Neuron (in vitro differentiated cells): ENCODE data around the gene NACC2.

Experiments used
- H2AFZ ChIP-seq: one replicate; pipeline ENCODE4 v1.6.1; 2013; ENCODE audit warnings: low read depth, mild to moderate bottlenecking, inconsistent platforms, low read length, moderate library complexity
- H3K27me3 ChIP-seq: one replicate; pipeline ENCODE4 v1.6.1; 2013; ENCODE audit warnings: low read length; ENCODE audit not compliant: insufficient read depth
- H3K36me3 ChIP-seq: one replicate; pipeline ENCODE4 v1.6.1; 2013; ENCODE audit warnings: low read length; ENCODE audit not compliant: insufficient read depth
- H3K4me1 ChIP-seq: one replicate; pipeline ENCODE4 v1.6.1; 2013; ENCODE audit warnings: low read length; ENCODE audit not compliant: insufficient read depth
- H3K4me3 ChIP-seq: 2 replicates; pipeline ENCODE4 v1.5.1; 2013; ENCODE audit warnings: mild to moderate bottlenecking, low read length, moderate library complexity
- H3K9me3 ChIP-seq: one replicate; pipeline ENCODE4 v1.6.1; 2013; ENCODE audit warnings: low read length

The NACC2 gene

DNA sequence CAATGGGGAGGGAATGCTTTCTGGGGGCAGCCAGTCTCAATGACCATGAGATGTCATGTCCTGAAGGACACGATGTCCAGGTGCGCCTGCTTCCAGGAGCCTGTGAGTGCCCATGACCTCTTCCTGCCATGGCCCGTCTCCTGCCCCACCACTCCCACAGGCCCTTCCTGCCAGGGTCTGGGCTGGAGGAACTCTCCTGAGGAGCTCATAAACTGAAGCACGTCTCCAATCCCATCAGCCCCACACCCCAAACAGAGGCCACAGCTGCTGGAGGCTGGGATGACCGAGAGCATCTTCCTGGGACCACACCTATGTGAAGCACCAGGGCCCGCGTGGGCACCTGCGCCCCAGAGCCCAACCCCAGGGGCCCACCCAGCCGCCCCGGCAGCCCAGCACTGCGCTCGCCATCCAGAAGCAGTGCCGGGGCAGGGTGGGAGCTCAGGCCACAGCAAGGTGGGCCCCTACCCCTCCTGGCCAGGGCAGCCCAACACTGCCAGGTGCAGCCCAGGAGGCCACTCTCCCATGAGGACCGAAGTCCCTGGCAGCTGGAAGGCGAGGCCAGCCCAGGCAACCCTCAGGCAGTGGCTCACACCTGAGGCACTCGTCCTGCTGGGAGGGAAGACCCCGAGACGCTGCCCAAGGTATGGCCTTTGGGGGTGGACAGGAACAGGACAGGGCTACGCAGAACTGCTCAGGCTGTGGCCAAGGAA lies 80.0 kb downstream of the NACC2 start:
- Histone ChIP-seq H3K9me3 (peaks cover 4% of the 10 kb centered on the region), H3K4me1 (peaks cover 11% of the 10 kb centered on the region)

DNA sequence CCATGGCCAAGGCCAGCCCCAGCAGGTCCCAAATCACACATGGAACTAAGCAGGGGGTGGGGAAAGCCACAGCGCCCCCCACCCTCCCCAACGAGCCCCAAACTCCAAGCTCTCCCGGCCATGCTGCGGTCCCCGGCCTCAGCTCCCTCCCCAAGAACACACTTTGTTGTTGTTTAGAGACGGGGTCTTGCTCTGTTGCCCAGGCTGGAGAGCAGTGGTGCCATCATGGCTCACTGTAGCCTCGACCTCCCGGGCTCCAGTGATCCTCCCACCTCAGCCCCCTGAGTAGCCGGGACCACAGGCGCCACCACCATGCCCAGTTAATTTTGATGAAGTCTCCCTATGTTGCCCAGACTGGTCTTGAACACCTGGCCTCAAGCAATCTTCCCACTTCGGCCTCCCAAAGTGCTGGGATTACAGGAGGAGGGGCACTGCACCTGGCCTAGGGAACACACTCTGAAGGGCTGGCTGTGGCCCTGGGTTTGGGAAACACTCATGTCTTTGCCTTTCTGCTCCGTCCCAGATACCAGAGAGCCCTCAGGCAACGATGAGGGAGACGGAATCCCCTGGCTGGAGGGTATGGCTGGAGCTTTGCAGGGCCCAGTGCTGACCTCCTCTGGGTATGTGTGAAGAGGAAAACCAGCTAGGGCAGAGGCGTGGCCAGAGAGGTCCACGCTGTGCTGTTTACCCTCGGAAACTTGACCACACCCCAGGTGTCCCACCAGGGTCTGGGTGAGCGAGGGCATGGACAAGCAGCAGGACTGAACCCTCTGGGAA lies 80.8 kb downstream of the NACC2 start:
- no peak overlapping the region for H2AFZ ChIP-seq
- peaks cover 12% of the 10 kb centered on the region for H3K4me1 ChIP-seq
- peaks cover 4% of the 10 kb centered on the region for H3K36me3 ChIP-seq
- H3K4me3 ChIP-seq = no peak overlapping the region
- peaks cover 4% of the 10 kb centered on the region for H3K9me3 ChIP-seq
- H3K27me3 ChIP-seq = no peaks in the 10 kb centered on the region

More for the DNA sequence above, 80.0 kb downstream of the NACC2 start:
- Histone ChIP-seq H3K36me3 (peaks cover 4% of the 10 kb centered on the region), H2AFZ (no peak overlapping the region), H3K4me3 (no peak overlapping the region), H3K27me3 (no peaks in the 10 kb centered on the region)

DNA sequence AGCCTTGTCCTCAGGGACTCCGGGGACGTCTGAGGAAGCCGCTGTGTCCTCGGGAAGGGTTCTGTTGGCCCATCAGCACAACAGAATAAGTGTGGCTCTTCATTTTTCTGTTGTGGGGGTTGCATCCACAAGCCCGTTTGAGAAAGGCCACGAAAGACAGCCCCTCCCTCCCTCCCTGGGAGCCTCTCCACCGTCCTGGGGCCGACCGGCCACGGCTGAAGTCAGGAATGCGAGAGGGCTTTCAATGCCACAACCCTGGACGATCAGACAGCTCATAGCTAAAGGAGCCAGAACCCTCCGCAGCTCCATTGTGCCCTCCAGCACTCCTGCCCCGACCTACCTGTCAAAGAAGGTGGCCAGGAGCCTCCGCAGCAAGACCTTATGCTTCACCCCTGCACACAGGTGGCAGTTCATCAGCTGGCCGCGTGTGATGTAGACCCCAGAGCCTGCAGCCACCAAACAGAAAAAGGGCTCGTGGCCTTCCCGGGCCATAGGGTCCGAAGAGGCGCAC lies 81.5 kb downstream of the NACC2 start:
- Histone ChIP-seq H2AFZ (no peak overlapping the region), H3K4me3 (no peak overlapping the region), H3K9me3 (peaks cover 4% of the 10 kb centered on the region), H3K36me3 (peaks cover 4% of the 10 kb centered on the region), H3K4me1 (peaks cover 16% of the 10 kb centered on the region), H3K27me3 (no peaks in the 10 kb centered on the region)

DNA sequence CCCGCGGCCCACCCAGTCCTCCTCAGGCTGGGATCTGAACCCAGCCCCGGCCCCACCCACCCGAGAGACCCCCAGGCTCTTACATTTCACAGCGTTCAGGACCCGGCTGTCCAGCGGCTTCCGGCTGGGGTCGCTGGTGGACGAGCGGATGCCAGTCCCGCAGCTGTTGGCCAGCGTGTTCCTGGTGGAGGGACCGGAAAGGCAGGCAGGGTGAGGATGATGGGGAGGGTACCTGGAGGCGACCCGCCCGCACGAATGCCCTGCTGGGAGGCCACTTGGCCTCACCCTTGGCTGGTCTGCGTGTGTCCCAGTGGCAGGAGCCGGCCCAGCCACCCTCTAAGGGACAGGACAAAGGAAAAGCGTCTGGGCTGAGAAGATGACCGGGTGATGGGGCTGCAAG lies 82.0 kb downstream of the NACC2 start:
- H3K9me3 ChIP-seq = peaks cover 4% of the 10 kb centered on the region
- no peak overlapping the region for H2AFZ ChIP-seq
- H3K4me1 ChIP-seq = peaks cover 18% of the 10 kb centered on the region
- no peaks in the 10 kb centered on the region for H3K27me3 ChIP-seq
- no peak overlapping the region for H3K4me3 ChIP-seq
- H3K36me3 ChIP-seq = peaks cover 4% of the 10 kb centered on the region

DNA sequence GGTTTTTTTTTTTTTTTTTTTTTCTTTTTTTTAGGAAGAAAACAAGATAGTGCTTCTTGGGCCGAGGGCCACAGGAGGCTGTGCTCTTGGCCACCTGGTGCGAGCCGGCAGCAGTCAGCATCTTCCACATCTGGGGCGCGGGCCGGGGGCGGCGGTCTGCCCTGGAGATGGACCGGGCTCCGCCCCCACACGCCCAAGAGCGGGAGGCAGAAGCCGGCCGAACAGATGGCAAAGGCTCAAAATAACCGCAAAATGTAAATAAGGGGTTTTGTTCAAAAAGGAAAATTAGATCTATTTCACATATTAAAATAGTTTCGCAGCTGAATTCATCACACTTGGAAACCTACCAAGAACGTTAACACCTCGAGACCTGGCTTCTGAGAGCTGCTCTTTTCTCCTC lies 82.4 kb downstream of the NACC2 start:
- Histone ChIP-seq H3K4me3 (no peak overlapping the region), H3K27me3 (no peaks in the 10 kb centered on the region), H3K9me3 (peaks cover 4% of the 10 kb centered on the region), H3K4me1 (peaks cover 22% of the 10 kb centered on the region), H3K36me3 (peaks cover 4% of the 10 kb centered on the region), H2AFZ (no peak overlapping the region)

DNA sequence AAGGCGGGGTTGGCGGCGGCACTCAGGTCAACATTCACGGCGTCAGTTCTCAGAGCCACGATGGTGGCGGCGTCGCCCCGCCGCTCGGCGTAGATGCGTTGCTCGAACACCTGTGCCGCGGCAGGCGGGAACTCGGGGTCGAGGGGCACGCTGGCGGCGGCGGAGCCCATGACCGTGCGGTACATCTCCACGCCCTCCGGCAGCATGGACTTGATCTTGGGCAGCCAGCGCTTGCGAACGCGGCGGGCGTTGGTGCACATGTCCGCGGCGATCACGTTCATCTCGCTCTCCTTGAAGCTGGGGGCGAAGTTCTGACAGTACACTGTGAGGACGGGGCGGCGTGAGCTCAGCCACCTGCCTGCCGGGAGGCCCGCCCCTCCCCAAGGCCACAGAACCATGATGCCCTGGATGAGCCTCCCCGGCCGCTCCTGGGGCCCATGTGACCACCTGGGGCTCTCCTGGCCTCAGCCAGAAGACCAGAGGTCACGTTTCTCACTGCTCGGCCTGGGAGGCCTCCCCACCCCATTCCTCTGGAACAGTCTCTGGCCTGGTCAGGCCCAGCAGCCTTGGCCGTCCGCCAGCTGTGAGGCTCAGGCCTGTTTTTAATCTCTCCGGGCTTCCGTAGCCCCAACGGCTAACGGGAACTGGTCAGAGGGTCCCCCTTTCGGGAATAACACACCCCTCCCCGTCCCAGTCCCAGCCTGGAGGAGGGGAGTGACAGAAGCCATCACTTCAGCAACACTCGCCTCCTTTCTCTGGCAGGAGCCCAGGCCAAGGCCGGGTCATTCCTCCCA lies 83.2 kb downstream of the NACC2 start:
- no peak overlapping the region for H2AFZ ChIP-seq
- H3K4me1 ChIP-seq = peaks cover 30% of the 10 kb centered on the region
- H3K9me3 ChIP-seq = peaks cover 4% of the 10 kb centered on the region
- H3K36me3 ChIP-seq = peaks cover 4% of the 10 kb centered on the region
- H3K27me3 ChIP-seq = no peaks in the 10 kb centered on the region
- H3K4me3 ChIP-seq = no peak overlapping the region

DNA sequence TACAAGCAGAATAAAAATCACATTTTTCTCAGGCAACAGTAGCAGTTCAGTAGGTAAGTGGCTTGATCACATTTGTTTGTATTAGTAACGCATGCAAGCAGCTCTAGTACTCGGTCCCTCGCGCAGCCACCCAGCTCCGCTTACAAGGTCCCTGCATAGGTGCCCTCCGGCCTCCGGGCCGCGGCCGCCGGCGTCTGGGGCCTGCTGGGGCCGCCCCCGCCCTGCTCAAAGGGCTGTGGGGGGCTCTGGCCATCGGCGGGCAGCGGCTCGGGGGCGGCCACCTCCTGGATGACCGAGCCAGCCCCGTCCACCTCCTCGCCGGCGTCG lies 83.8 kb downstream of the NACC2 start:
- Histone ChIP-seq H3K36me3 (peaks cover 4% of the 10 kb centered on the region), H3K4me3 (no peak overlapping the region), H3K4me1 (peaks cover 35% of the 10 kb centered on the region), H2AFZ (no peak overlapping the region), H3K27me3 (no peaks in the 10 kb centered on the region), H3K9me3 (peaks cover 4% of the 10 kb centered on the region)

DNA sequence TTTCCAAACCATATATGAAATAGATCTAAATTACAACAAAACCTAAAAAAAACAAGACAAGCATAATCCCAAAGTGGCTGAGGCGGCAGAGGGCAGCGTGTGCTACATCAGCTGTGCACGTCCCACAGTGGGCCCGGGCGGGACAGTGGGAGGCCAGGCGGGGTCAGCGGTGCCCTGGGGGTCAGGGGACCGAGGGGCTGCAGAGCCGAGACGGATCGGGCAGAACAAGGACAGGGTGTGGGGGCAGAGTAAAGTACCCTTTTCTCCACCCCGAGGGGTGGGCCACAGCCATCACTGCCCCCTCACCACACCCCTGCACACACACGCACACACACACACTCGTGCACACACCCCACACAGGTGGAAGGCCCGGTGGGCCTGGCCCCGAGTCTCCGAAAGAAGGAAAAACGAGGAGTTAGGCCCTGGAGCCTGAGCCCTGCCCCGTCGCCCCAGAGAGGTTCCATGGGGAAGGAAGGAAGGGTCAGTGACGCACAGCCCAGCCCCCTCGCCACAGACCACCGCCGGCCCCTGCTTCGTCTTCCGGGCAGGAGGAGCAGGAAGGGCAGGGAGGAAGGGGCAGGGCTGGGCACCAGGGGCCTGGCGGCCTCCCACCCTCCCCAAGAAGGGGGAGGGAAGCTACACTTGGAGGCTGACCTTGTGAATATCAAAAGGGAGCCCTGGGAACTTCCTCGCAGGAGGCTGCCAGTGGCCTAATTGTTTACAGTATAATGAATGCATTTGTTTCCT lies 84.3 kb downstream of the NACC2 start:
- no peak overlapping the region for H3K4me3 ChIP-seq
- peaks cover 40% of the 10 kb centered on the region for H3K4me1 ChIP-seq
- peaks cover 4% of the 10 kb centered on the region for H3K9me3 ChIP-seq
- H3K27me3 ChIP-seq = no peaks in the 10 kb centered on the region
- H2AFZ ChIP-seq = no peak overlapping the region
- H3K36me3 ChIP-seq = peaks cover 4% of the 10 kb centered on the region

DNA sequence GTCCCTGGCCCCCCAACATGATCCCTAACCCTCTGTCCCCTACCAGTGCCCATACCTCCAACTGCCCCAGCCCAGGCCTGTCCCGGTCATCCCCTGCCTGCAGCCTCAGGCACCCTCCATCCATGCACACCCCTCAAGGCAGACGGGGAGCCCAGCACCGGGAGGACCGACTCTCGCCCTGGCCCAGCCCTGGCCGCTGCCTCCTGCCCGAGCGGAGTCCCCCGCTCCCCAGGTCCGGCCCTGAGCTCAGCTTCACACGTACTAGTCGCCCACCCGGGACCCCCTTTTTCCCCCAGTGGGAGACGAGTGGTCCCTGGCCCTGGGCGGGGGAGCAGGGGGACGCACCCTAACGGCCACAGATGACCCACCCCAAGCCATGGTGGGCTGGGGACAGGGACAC lies 84.9 kb downstream of the NACC2 start:
- Histone ChIP-seq H3K27me3 (no peaks in the 10 kb centered on the region), H3K4me1 (peaks cover 46% of the 10 kb centered on the region), H3K36me3 (peaks cover 4% of the 10 kb centered on the region), H3K9me3 (peaks cover 4% of the 10 kb centered on the region), H2AFZ (no peak overlapping the region), H3K4me3 (no peak overlapping the region)

DNA sequence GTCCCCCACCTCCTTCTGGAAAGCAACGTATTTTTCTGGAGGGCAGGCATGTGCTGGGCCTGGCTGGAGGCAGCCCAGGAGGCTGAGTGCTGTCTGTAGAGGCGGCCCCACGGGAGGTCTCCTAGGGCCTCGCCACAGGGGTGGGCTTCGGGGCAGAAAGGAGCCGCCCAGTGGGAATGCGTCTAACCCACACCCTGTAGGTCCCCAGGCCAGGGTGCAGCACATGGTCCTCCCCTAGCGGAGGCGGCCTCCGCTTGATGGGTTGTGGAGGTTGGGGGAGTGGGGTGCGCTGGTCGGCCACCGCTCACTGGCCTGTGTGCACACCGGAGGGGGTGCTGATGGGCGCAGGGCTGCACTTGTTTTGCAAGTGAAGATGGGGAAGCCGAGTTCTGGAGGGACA lies 85.6 kb downstream of the NACC2 start:
- H3K27me3 ChIP-seq = no peaks in the 10 kb centered on the region
- H3K36me3 ChIP-seq = peaks cover 4% of the 10 kb centered on the region
- peaks cover 4% of the 10 kb centered on the region for H3K9me3 ChIP-seq
- H3K4me1 ChIP-seq = peaks cover 53% of the 10 kb centered on the region
- no peak overlapping the region for H3K4me3 ChIP-seq
- H2AFZ ChIP-seq = no peak overlapping the region

DNA sequence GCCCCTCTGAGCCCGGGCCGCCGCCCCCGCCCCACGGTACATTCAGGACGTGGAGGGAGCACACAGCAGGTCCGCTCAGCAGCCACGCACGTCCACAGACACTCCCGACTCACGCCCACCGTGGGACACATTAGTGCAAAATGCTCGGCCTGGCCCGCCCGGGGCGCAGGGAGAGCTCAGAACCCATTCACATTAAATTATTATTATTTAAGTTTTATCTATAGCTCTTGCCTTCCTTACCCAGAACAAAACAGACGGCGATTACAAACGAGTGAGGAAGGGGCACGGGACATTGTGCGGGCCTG lies 86.4 kb downstream of the NACC2 start:
- H3K4me3 ChIP-seq = no peak overlapping the region
- H3K27me3 ChIP-seq = no peaks in the 10 kb centered on the region
- peaks cover 4% of the 10 kb centered on the region for H3K9me3 ChIP-seq
- H2AFZ ChIP-seq = no peak overlapping the region
- H3K36me3 ChIP-seq = peaks cover 3% of the 10 kb centered on the region
- H3K4me1 ChIP-seq = peaks cover 61% of the 10 kb centered on the region

DNA sequence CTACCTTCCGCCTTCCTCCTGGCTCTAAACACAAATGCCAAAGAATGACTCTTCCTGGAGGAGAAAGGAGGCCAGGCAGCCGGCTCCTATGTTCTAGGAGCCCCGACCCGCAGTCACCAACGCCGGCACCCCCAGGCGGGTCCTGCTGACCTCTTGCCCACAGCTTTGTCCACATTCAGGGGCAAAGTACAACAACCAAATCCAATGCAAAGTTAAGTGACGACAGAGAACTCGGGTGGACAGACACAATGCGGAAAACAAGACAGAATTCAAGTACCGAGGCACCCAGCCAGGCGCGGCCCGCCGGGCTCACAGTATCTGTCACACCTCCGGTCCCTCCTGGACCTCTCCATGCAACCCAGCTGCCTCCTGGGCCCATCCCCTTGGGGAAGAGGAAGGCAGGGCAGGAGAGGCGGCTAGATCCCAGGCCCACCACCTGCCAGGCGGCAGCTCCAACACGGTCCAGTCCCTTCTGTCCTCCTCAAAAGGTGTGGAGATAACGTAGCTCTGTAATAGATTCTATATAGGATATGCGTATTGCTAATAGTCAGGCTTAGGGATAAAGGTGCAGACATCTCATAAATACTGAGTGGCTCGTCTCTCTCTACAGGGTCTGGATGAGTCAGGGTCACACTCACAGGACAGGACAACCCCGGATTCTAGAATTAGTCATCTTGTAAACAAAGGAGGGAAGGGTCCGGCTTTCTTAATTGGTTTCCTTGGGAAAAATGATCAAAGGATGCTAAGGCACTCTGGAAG lies 87.0 kb downstream of the NACC2 start:
- H3K27me3 ChIP-seq = no peaks in the 10 kb centered on the region
- H3K9me3 ChIP-seq = peaks cover under 1% of the 10 kb centered on the region
- no peak overlapping the region for H3K4me3 ChIP-seq
- H3K36me3 ChIP-seq = peaks cover 2% of the 10 kb centered on the region
- no peak overlapping the region for H2AFZ ChIP-seq
- peaks cover 67% of the 10 kb centered on the region for H3K4me1 ChIP-seq
